B cell (primary cell): Measurements from ENCODE around the gene PLA2G2D. TPM values are rescaled to one million over a fixed set of nuclear protein-coding genes. Genes with fewer than 3 reads are reported as not detected.

ENCODE experiments used
- ATAC-seq: fragments of 200-7000 bp; cut with Tn5 transposase; one replicate; pipeline ENCODE4 v1.10.0; 2021; ENCODE audit warnings: low read depth, mild to moderate bottlenecking, moderate number of reproducible peaks, moderate library complexity
- CTCF ChIA-PET: fragments of 350-600 bp; sonication (Branson Sonifier 250); formaldehyde crosslinking; loops from one replicate; lab custom pipeline; 2021; ENCODE audit warnings: antibody characterized with exemption, inconsistent platforms; lab: Charles Lee
- POLR2A ChIA-PET: fragments of 350-600 bp; sonication (Branson Sonifier 250); formaldehyde crosslinking; loops from one replicate; lab custom pipeline; 2021; ENCODE audit warnings: antibody characterized with exemption; lab: Charles Lee
- DNase-seq: peaks from one replicate; pipeline ENCODE4 v3.0.0; 2013
- H2AFZ ChIP-seq: 2 replicates; pipeline ENCODE4 v1.6.1; 2012; ENCODE audit warnings: mild to moderate bottlenecking, low read depth, low read length; ENCODE audit not compliant: insufficient read depth, poor library complexity, severe bottlenecking
- H3K27ac ChIP-seq, 2 donors: 1 replicate in 1 of 2; 2 replicates in 1 of 2; pipeline ENCODE4 v1.5.1; 2012 to 2013; ENCODE audit warnings: low read length in 2 of 2, mild to moderate bottlenecking in 2 of 2, moderate library complexity in 1 of 2
- H3K27me3 ChIP-seq, 4 experiments: fragments of 200-600 bp in 1 of 4; sonication (generic) in 1 of 4; replicated peaks in 1 of 4; 1 replicate in 2 of 4; 2 replicates in 2 of 4; pipeline versions ENCODE4 v1.6.1 to v1.7.0; 2013 to 2016; ENCODE audit warnings: low read length in 3 of 4, mild to moderate bottlenecking in 2 of 4, mixed read lengths in 1 of 4, moderate library complexity in 1 of 4; ENCODE audit not compliant: insufficient read depth in 4 of 4, control insufficient read depth in 3 of 4; ENCODE audit errors: control extremely low read depth in 1 of 4
- H3K36me3 ChIP-seq, 2 experiments: replicated peaks in 1 of 2; 1 replicate in 1 of 2; 2 replicates in 1 of 2; pipeline versions ENCODE4 v1.6.1 to v1.7.1; 2013; ENCODE audit warnings: low read length in 1 of 2; ENCODE audit not compliant: insufficient read depth in 2 of 2, control insufficient read depth in 1 of 2; ENCODE audit errors: control extremely low read depth in 1 of 2, extremely low read depth in 1 of 2
- H3K4me1 ChIP-seq, 2 donors: fragments of 200-600 bp in 1 of 2; sonication (generic) in 1 of 2; 1 replicate in 1 of 2; 2 replicates in 1 of 2; pipeline versions ENCODE4 v1.5.1 to v1.6.1; 2013 to 2017; ENCODE audit warnings: low read length in 2 of 2; ENCODE audit not compliant: control insufficient read depth in 2 of 2, insufficient read depth in 2 of 2
- H3K4me2 ChIP-seq: replicated peaks from 2 replicates; pipeline ENCODE3; 2012; ENCODE audit warnings: mild to moderate bottlenecking, low read depth, low read length; ENCODE audit not compliant: poor library complexity, severe bottlenecking
- H3K4me3 ChIP-seq, 5 experiments: fragments of 200-600 bp in 1 of 5; sonication (generic) in 1 of 5; 1 replicate in 3 of 5; 2 replicates in 2 of 5; pipeline versions ENCODE4 v1.5.1 to v1.7.0; 2011 to 2016; ENCODE audit warnings: low read length in 4 of 5, mild to moderate bottlenecking in 4 of 5, low read depth in 2 of 5, control low read depth in 1 of 5, moderate library complexity in 1 of 5; ENCODE audit not compliant: insufficient read depth in 1 of 5; ENCODE audit errors: control extremely low read depth in 1 of 5, extremely low read depth in 1 of 5
- H3K79me2 ChIP-seq: fragments of 200-600 bp; sonication (generic); one replicate; pipeline ENCODE4 v1.6.0; 2016; ENCODE audit warnings: low read length; ENCODE audit not compliant: control insufficient read depth, insufficient read depth
- H3K9ac ChIP-seq: fragments of 200-600 bp; sonication (generic); 2 replicates; pipeline ENCODE4 v1.6.1; 2017; ENCODE audit warnings: mild to moderate bottlenecking, low read length, moderate library complexity
- H3K9me3 ChIP-seq, 3 donors: one replicate each; pipeline versions ENCODE4 v1.6.1 to v1.7.1; 2013; ENCODE audit warnings: low read length in 2 of 3; ENCODE audit not compliant: control insufficient read depth in 2 of 3, insufficient read depth in 1 of 3; ENCODE audit errors: control extremely low read depth in 1 of 3
- H4K20me1 ChIP-seq: 2 replicates; pipeline ENCODE4 v1.6.0; 2012; ENCODE audit warnings: mild to moderate bottlenecking, low read length; ENCODE audit not compliant: insufficient read depth, control insufficient read depth, poor library complexity, severe bottlenecking
- H3K27ac Mint-ChIP-seq: one replicate; pipeline ENCODE4 v1.8.0; 2021; ENCODE audit warnings: mixed read lengths
- H3K27me3 Mint-ChIP-seq: one replicate; pipeline ENCODE4 v1.8.0; 2021; ENCODE audit warnings: mixed read lengths
- H3K4me1 Mint-ChIP-seq: one replicate; pipeline ENCODE4 v1.8.0; 2021; ENCODE audit warnings: mixed read lengths
- H3K4me3 Mint-ChIP-seq: one replicate; pipeline ENCODE4 v1.8.0; 2021; ENCODE audit warnings: mixed read lengths
- H3K9me3 Mint-ChIP-seq: one replicate; pipeline ENCODE4 v1.8.0; 2022; ENCODE audit warnings: mixed read lengths; ENCODE audit not compliant: insufficient read depth
- CTCF ChIP-seq: fragments of 200-600 bp; IDR thresholded peaks from one replicate; pipeline ENCODE4 v1.8.0; 2022; ENCODE audit warnings: antibody characterized with exemption, mild to moderate bottlenecking
- EZH2 ChIP-seq: IDR thresholded peaks from 2 replicates; pipeline ENCODE4 v1.6.1; 2012; ENCODE audit warnings: borderline replicate concordance, low read depth, mild to moderate bottlenecking, moderate library complexity, low read length; ENCODE audit not compliant: insufficient read depth, poor library complexity, severe bottlenecking
- WGBS: methylation state at CpG from one replicate; pipeline ENCODE4 v1.1.5; 2013; ENCODE audit warnings: missing lambda C conversion rate; ENCODE audit not compliant: insufficient coverage; 5-methylcytosine and 5-hydroxymethylcytosine counted together
- intact Hi-C: fragments of 100-400 bp; cut with micrococcal nuclease; formaldehyde crosslinking; loops from one replicate; pipeline ENCODE4 v1.10.0; 2022
- polyA plus RNA-seq: library from polyadenylated mRNA; depleted of rRNA; stranded (reverse); fragments of >200 nt; gene quantifications from 2 replicates; pipeline ENCODE4 v1.2.3, GENCODE V29; 2012
- total RNA-seq, 2 donors: library from RNA; stranded (reverse); fragments of 120-200 nt in 1 of 2; gene quantifications; 1 replicate in 1 of 2; 2 replicates in 1 of 2; pipeline versions ENCODE4 v1.2.3 to v1.2.4, GENCODE V29; 2013 to 2022

The PLA2G2D gene
- total and polyA plus RNA-seq, 2 donors (not counting 1 experiment from before 2014, with no cell fraction given) = 2.3 to 2.8 TPM

- H3K27ac Mint-ChIP-seq = no peak overlapping the region
- no peaks in the 10 kb centered on the region for H3K9me3 Mint-ChIP-seq
- no peaks in the 10 kb centered on the region for H3K79me2 ChIP-seq
- no peak overlapping the region for H3K9ac ChIP-seq
- H4K20me1 ChIP-seq = no peaks in the 10 kb centered on the region
- H3K4me3 Mint-ChIP-seq = no peak overlapping the region
- no peaks in the 10 kb centered on the region for H3K27me3 Mint-ChIP-seq
- no peak for ATAC-seq
- H3K4me1 ChIP-seq = peaks cover 18 to 19% of the 10 kb centered on the region in 2 donors
- 100% methylated on average over 3 of the region's 7 CpGs for WGBS
- no peak overlapping the region for H3K27ac ChIP-seq
- no peak for DNase-seq
- ChIA-PET CTCF (interaction anchor here (0.5 kb wide), 1 partner anchor 144 kb away, joined by 3 read pairs; no protein-coding TSS in a partner anchor), POLR2A (no interaction called here)
- no peaks in the 10 kb centered on the region for H3K27me3 ChIP-seq
- no peaks in the 10 kb centered on the region for H3K9me3 ChIP-seq
- TF ChIP-seq CTCF (no peak), EZH2 (no peak)
- no peak overlapping the region for H3K4me2 ChIP-seq
- intact Hi-C loops = no loop called here
- H3K4me1 Mint-ChIP-seq = peaks cover 24% of the 10 kb centered on the region
- no peak overlapping the region for H2AFZ ChIP-seq
- no peak overlapping the region for H3K4me3 ChIP-seq
- H3K36me3 ChIP-seq = no peaks in the 10 kb centered on the region
Observed at GRCh38 chr1:20068722-20069121, 50.6 kb downstream of the PLA2G2D start.

GRCh38 chr1:20063861-20064292 is 55.5 kb downstream of the PLA2G2D start:
- CTCF ChIA-PET = no interaction called here

More at GRCh38 chr1:20063861-20064292, 55.5 kb downstream of the PLA2G2D start:
- Mint-ChIP-seq H3K4me1 (peaks cover 30% of the 10 kb centered on the region), H3K27me3 (no peaks in the 10 kb centered on the region), H3K9me3 (no peaks in the 10 kb centered on the region), H3K4me3 (no peak overlapping the region), H3K27ac (no peak overlapping the region)
- Histone ChIP-seq H2AFZ (no peak overlapping the region), H3K4me2 (no peak overlapping the region), H3K4me3 (no peak overlapping the region), H3K4me1 (peaks cover 34 to 37% of the 10 kb centered on the region in 2 donors), H4K20me1 (no peaks in the 10 kb centered on the region), H3K79me2 (no peaks in the 10 kb centered on the region), H3K27ac (no peak overlapping the region), H3K9ac (no peak overlapping the region), H3K27me3 (no peaks in the 10 kb centered on the region), H3K36me3 (no peaks in the 10 kb centered on the region), H3K9me3 (no peaks in the 10 kb centered on the region)
- ATAC-seq (no peak), DNase-seq (no peak)
- intact Hi-C loops = no loop called here
- POLR2A ChIA-PET = interaction anchor here (0.6 kb wide), 1 partner anchor 15 kb away, joined by 3 read pairs; no protein-coding TSS in a partner anchor
- TF ChIP-seq CTCF (no peak), EZH2 (no peak)
- 80% methylated on average over 1 of the region's 2 CpGs for WGBS

Other genes starting within 250 kb of the PLA2G2D start
- gene OTUD3, start 237.1 kb downstream of the PLA2G2D start, total RNA-seq = 19.0 and 19.6 TPM in 2 replicates
- gene OTUD3, start 237.1 kb downstream of the PLA2G2D start, polyA plus RNA-seq = 4.2 and 6.6 TPM in 2 replicates
- not detected in 2 replicates for gene PLA2G2E, start 195.9 kb downstream of the PLA2G2D start, total RNA-seq
- gene PLA2G2E, start 195.9 kb downstream of the PLA2G2D start, polyA plus RNA-seq = not detected in 2 replicates
- not detected in 2 replicates for gene PLA2G2A, start 139.9 kb downstream of the PLA2G2D start, total RNA-seq
- not detected in 2 replicates for gene PLA2G2A, start 139.9 kb downstream of the PLA2G2D start, polyA plus RNA-seq
- not detected in 2 replicates for gene PLA2G5, start 49.3 kb downstream of the PLA2G2D start, total RNA-seq
- not detected in 2 replicates for gene PLA2G5, start 49.3 kb downstream of the PLA2G2D start, polyA plus RNA-seq
- gene PLA2G2F, start 19.8 kb upstream of the PLA2G2D start, total RNA-seq = not detected in 2 replicates
- not detected in 2 replicates for gene PLA2G2F, start 19.8 kb upstream of the PLA2G2D start, polyA plus RNA-seq
- gene UBXN10, start 66.6 kb upstream of the PLA2G2D start, total RNA-seq = 0.25 and 0.53 TPM in 2 replicates
- gene UBXN10, start 66.6 kb upstream of the PLA2G2D start, polyA plus RNA-seq = 0.07 and 0.10 TPM in 2 replicates
- gene PLA2G2C, start 67.0 kb upstream of the PLA2G2D start, total RNA-seq = 0.10 TPM in 1 of 2 replicates, not detected in the other
- 0.03 TPM in 1 of 2 replicates, not detected in the other for gene PLA2G2C, start 67.0 kb upstream of the PLA2G2D start, polyA plus RNA-seq
- gene VWA5B1, start 171.3 kb upstream of the PLA2G2D start, total RNA-seq = not detected in 2 replicates
- not detected in 2 replicates for gene VWA5B1, start 171.3 kb upstream of the PLA2G2D start, polyA plus RNA-seq